GM23338 (cell line): ENCODE measurements around the gene STK24. TPM values are rescaled to one million over a fixed set of nuclear protein-coding genes. Genes with fewer than 3 reads are reported as not detected.

ENCODE experiments used
- ATAC-seq: fragments of 200-7000 bp; cut with Tn5 transposase; 3 replicates; pipeline ENCODE4 v1.9.1; 2020
- DNase-seq: peaks from one replicate; pipeline ENCODE4 v3.0.0-alpha.2; 2015; ENCODE audit warnings: low spot score
- H2AFZ ChIP-seq: fragments of 200-600 bp; sonication (generic); 2 replicates; pipeline ENCODE4 v1.8.0; 2016; ENCODE audit warnings: antibody characterized with exemption, mild to moderate bottlenecking, moderate library complexity
- H3F3A ChIP-seq: fragments of 200-600 bp; sonication (generic); replicated peaks from 2 replicates; pipeline ENCODE4 v1.8.0; 2017; ENCODE audit warnings: antibody characterized with exemption, mixed run types, low read depth
- H3K27ac ChIP-seq: fragments of 200-600 bp; sonication (generic); 2 replicates; pipeline ENCODE4 v1.6.1; 2016; ENCODE audit warnings: low read depth
- H3K27me3 ChIP-seq: fragments of 200-600 bp; sonication (generic); 2 replicates; pipeline ENCODE4 v1.8.0; 2016; ENCODE audit warnings: mild to moderate bottlenecking, mixed run types, moderate library complexity; ENCODE audit not compliant: insufficient read depth
- H3K36me3 ChIP-seq: fragments of 200-600 bp; sonication (generic); 2 replicates; pipeline ENCODE4 v1.8.0; 2016; ENCODE audit warnings: mild to moderate bottlenecking; ENCODE audit not compliant: insufficient read depth
- H3K4me1 ChIP-seq: fragments of 200-600 bp; sonication (generic); 2 replicates; pipeline ENCODE4 v1.8.0; 2016; ENCODE audit warnings: mild to moderate bottlenecking, moderate library complexity; ENCODE audit not compliant: insufficient read depth
- H3K4me2 ChIP-seq: fragments of 200-600 bp; sonication (generic); 2 replicates; pipeline ENCODE4 v1.7.1; 2017; ENCODE audit warnings: mixed run types
- H3K4me3 ChIP-seq: fragments of 200-600 bp; sonication (generic); 2 replicates; pipeline ENCODE4 v1.6.1; 2016; ENCODE audit warnings: mixed run types
- H3K79me2 ChIP-seq: fragments of 200-600 bp; sonication (generic); replicated peaks from 2 replicates; pipeline ENCODE4 v1.8.0; 2017; ENCODE audit warnings: mild to moderate bottlenecking; ENCODE audit not compliant: insufficient read depth
- H3K9me2 ChIP-seq: fragments of 200-600 bp; sonication (generic); 2 replicates; pipeline ENCODE4 v1.8.0; 2017; ENCODE audit not compliant: insufficient read depth
- H4K20me1 ChIP-seq: fragments of 200-600 bp; sonication (generic); replicated peaks from 2 replicates; pipeline ENCODE4 v1.8.0; 2017; ENCODE audit warnings: mild to moderate bottlenecking; ENCODE audit not compliant: insufficient read depth
- H3K27ac Mint-ChIP-seq: 2 replicates; pipeline ENCODE4 v1.8.0; 2020; ENCODE audit warnings: inconsistent platforms, mild to moderate bottlenecking, moderate library complexity, mixed read lengths
- H3K27me3 Mint-ChIP-seq: 3 replicates; pipeline ENCODE4 v1.8.0; 2022; ENCODE audit warnings: low read depth, mild to moderate bottlenecking, moderate library complexity, mixed read lengths, inconsistent platforms; ENCODE audit not compliant: insufficient read depth, poor library complexity
- H3K36me3 Mint-ChIP-seq: 3 replicates; pipeline ENCODE4 v1.8.0; 2021; ENCODE audit warnings: low read depth, mild to moderate bottlenecking, inconsistent platforms, moderate library complexity, mixed read lengths
- H3K4me1 Mint-ChIP-seq: 3 replicates; pipeline ENCODE4 v1.8.0; 2020; ENCODE audit warnings: mild to moderate bottlenecking, inconsistent platforms, mixed read lengths
- H3K4me3 Mint-ChIP-seq: 3 replicates; pipeline ENCODE4 v1.8.0; 2021; ENCODE audit warnings: moderate library complexity, mild to moderate bottlenecking, inconsistent platforms, mixed read lengths
- H3K9me3 Mint-ChIP-seq: 3 replicates; pipeline ENCODE4 v1.8.0; 2020; ENCODE audit warnings: moderate library complexity, mild to moderate bottlenecking, inconsistent platforms, mixed read lengths
- CREB1 ChIP-seq: fragments of 250-450 bp; sonication (Bioruptor Pico); IDR thresholded peaks from 2 replicates; pipeline ENCODE4 v1.5.0; 2020; ENCODE audit warnings: low read depth, mild to moderate bottlenecking, moderate library complexity
- EZH2 ChIP-seq: fragments of 200-600 bp; sonication (generic); IDR thresholded peaks from one replicate; pipeline ENCODE4 v1.8.0; 2017; ENCODE audit warnings: antibody characterized with exemption, mild to moderate bottlenecking, low read depth; ENCODE audit not compliant: unreplicated experiment
- EZH2phosphoT487 ChIP-seq: fragments of 200-600 bp; sonication (generic); IDR thresholded peaks from one replicate; pipeline ENCODE4 v1.8.1; 2018; ENCODE audit warnings: antibody characterized with exemption; ENCODE audit not compliant: unreplicated experiment
- JUNB ChIP-seq: IDR thresholded peaks from one replicate; pipeline ENCODE4 v1.6.1; 2016; ENCODE audit warnings: antibody characterized with exemption; ENCODE audit not compliant: unreplicated experiment
- NANOG ChIP-seq: IDR thresholded peaks from 2 replicates; pipeline ENCODE4 v1.6.1; 2016; ENCODE audit warnings: antibody characterized with exemption, borderline replicate concordance
- POLR2AphosphoS5 ChIP-seq: IDR thresholded peaks from 2 replicates; pipeline ENCODE4 v1.6.1; 2016; ENCODE audit warnings: antibody characterized with exemption, low read depth
- STAT1 ChIP-seq: IDR thresholded peaks from one replicate; pipeline ENCODE4 v1.6.1; 2016; ENCODE audit warnings: antibody characterized with exemption; ENCODE audit not compliant: unreplicated experiment
- ZNF114 ChIP-seq: fragments of 250-450 bp; sonication (Bioruptor Pico); IDR thresholded peaks from 2 replicates; pipeline ENCODE4 v1.5.0; 2020; ENCODE audit warnings: mild to moderate bottlenecking, moderate library complexity
- ZNF331 ChIP-seq: fragments of 250-450 bp; sonication (Bioruptor Pico); IDR thresholded peaks from 2 replicates; pipeline ENCODE4 v1.5.0; 2020; ENCODE audit warnings: low read depth, mild to moderate bottlenecking, moderate library complexity
- polyA plus RNA-seq: library from polyadenylated mRNA; unstranded; fragments of >200 nt; fragmentation: Nextera tagmentation; extraction: Ambion mirVana; gene quantifications from 2 replicates; pipeline ENCODE4 v1.2.1, GENCODE V29; 2016
- total RNA-seq: library from RNA; depleted of rRNA; stranded (reverse); fragments of >200 nt; shearing (Covaris generic); gene quantifications from 2 replicates; pipeline ENCODE4 v1.2.3, GENCODE V29; 2014
- TF ChIP-seq, protein P1 (sequence below), 2 experiments: fragments of 200-600 bp in 1 of 2; sonication (generic) in 1 of 2; conservative IDR thresholded peaks; 2 replicates each; pipeline versions ENCODE4 v1.5.1 to v1.6.1; 2016 to 2017; ENCODE audit warnings: antibody characterized with exemption in 2 of 2, low read depth in 2 of 2, mild to moderate bottlenecking in 2 of 2, moderate library complexity in 1 of 2
- TF ChIP-seq, protein P2 (sequence below): fragments of 250-450 bp; sonication (Bioruptor Pico); IDR thresholded peaks from 2 replicates; pipeline ENCODE4 v1.5.0; 2020; ENCODE audit warnings: mild to moderate bottlenecking, moderate library complexity

Gene STK24
- total and polyA plus RNA-seq, 2 experiments from 2014 or later, result 56.5 to 144 TPM

GRCh38 chr13:98480915-98481877 is 95.7 kb downstream of the STK24 start:
- 0 out of 2 replicates have a peak overlapping the region, but pooled peaks have one; percentile 34 for H3K27ac ChIP-seq
- H3K79me2 ChIP-seq, result peaks cover 94% of the 10 kb centered on the region

GRCh38 chr13:98479496-98480003 is 97.4 kb downstream of the STK24 start:
- H3K4me1 Mint-ChIP-seq, result peaks cover 86% of the 10 kb centered on the region
- no peak for ATAC-seq
- H3K36me3 Mint-ChIP-seq, result peaks cover 16% of the 10 kb centered on the region
- Histone ChIP-seq H3K36me3 (peaks cover 3% of the 10 kb centered on the region; the same call in 1 of the 2 replicates), H3K9me2 (no peaks in the 10 kb centered on the region), H4K20me1 (peaks cover 56% of the 10 kb centered on the region), H3K4me1 (peaks cover 73% of the 10 kb centered on the region), H2AFZ (no peak overlapping the region), H3K79me2 (peaks cover 85% of the 10 kb centered on the region), H3K4me3 (no peak overlapping the region), H3F3A (peaks cover 13% of the 10 kb centered on the region), H3K27me3 (no peaks in the 10 kb centered on the region), H3K27ac (no peak overlapping the region), H3K4me2 (no peak overlapping the region)
- H3K9me3 Mint-ChIP-seq, result no peaks in the 10 kb centered on the region
- no peak for DNase-seq
- H3K4me3 Mint-ChIP-seq, result no peak overlapping the region
- peak overlapping the region; percentile 61; the same call in 1 of the 2 replicates for H3K27ac Mint-ChIP-seq
- H3K27me3 Mint-ChIP-seq, result peaks cover 2% of the 10 kb centered on the region
- TF ChIP-seq JUNB (no peak), CREB1 (CRISPR knock-in tag) (no peak), EZH2 (no peak), NANOG (no peak), ZNF114 (CRISPR knock-in tag) (no peak), ZNF331 (CRISPR knock-in tag) (no peak), STAT1 (no peak), EZH2phosphoT487 (no peak), POLR2AphosphoS5 (no peak)
- TF ChIP-seq, protein P1, sequence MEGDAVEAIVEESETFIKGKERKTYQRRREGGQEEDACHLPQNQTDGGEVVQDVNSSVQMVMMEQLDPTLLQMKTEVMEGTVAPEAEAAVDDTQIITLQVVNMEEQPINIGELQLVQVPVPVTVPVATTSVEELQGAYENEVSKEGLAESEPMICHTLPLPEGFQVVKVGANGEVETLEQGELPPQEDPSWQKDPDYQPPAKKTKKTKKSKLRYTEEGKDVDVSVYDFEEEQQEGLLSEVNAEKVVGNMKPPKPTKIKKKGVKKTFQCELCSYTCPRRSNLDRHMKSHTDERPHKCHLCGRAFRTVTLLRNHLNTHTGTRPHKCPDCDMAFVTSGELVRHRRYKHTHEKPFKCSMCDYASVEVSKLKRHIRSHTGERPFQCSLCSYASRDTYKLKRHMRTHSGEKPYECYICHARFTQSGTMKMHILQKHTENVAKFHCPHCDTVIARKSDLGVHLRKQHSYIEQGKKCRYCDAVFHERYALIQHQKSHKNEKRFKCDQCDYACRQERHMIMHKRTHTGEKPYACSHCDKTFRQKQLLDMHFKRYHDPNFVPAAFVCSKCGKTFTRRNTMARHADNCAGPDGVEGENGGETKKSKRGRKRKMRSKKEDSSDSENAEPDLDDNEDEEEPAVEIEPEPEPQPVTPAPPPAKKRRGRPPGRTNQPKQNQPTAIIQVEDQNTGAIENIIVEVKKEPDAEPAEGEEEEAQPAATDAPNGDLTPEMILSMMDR (conservative IDR thresholded peaks at IDR 0.05; ENCODE audit: low read depth in 2 of 2), result no peak
- TF ChIP-seq, protein P2, sequence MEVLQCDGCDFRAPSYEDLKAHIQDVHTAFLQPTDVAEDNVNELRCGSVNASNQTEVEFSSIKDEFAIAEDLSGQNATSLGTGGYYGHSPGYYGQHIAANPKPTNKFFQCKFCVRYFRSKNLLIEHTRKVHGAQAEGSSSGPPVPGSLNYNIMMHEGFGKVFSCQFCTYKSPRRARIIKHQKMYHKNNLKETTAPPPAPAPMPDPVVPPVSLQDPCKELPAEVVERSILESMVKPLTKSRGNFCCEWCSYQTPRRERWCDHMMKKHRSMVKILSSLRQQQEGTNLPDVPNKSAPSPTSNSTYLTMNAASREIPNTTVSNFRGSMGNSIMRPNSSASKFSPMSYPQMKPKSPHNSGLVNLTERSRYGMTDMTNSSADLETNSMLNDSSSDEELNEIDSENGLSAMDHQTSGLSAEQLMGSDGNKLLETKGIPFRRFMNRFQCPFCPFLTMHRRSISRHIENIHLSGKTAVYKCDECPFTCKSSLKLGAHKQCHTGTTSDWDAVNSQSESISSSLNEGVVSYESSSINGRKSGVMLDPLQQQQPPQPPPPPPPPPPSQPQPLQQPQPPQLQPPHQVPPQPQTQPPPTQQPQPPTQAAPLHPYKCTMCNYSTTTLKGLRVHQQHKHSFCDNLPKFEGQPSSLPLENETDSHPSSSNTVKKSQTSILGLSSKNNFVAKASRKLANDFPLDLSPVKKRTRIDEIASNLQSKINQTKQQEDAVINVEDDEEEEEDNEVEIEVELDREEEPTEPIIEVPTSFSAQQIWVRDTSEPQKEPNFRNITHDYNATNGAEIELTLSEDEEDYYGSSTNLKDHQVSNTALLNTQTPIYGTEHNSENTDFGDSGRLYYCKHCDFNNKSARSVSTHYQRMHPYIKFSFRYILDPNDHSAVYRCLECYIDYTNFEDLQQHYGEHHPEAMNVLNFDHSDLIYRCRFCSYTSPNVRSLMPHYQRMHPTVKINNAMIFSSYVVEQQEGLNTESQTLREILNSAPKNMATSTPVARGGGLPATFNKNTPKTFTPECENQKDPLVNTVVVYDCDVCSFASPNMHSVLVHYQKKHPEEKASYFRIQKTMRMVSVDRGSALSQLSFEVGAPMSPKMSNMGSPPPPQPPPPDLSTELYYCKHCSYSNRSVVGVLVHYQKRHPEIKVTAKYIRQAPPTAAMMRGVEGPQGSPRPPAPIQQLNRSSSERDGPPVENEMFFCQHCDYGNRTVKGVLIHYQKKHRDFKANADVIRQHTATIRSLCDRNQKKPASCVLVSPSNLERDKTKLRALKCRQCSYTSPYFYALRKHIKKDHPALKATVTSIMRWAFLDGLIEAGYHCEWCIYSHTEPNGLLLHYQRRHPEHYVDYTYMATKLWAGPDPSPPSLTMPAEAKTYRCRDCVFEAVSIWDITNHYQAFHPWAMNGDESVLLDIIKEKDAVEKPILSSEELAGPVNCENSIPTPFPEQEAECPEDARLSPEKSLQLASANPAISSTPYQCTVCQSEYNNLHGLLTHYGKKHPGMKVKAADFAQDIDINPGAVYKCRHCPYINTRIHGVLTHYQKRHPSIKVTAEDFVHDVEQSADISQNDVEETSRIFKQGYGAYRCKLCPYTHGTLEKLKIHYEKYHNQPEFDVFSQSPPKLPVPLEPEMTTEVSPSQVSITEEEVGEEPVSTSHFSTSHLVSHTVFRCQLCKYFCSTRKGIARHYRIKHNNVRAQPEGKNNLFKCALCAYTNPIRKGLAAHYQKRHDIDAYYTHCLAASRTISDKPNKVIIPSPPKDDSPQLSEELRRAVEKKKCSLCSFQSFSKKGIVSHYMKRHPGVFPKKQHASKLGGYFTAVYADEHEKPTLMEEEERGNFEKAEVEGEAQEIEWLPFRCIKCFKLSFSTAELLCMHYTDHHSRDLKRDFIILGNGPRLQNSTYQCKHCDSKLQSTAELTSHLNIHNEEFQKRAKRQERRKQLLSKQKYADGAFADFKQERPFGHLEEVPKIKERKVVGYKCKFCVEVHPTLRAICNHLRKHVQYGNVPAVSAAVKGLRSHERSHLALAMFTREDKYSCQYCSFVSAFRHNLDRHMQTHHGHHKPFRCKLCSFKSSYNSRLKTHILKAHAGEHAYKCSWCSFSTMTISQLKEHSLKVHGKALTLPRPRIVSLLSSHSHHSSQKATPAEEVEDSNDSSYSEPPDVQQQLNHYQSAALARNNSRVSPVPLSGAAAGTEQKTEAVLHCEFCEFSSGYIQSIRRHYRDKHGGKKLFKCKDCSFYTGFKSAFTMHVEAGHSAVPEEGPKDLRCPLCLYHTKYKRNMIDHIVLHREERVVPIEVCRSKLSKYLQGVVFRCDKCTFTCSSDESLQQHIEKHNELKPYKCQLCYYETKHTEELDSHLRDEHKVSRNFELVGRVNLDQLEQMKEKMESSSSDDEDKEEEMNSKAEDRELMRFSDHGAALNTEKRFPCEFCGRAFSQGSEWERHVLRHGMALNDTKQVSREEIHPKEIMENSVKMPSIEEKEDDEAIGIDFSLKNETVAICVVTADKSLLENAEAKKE (CRISPR knock-in tag), result no peak

More at GRCh38 chr13:98480915-98481877, 95.7 kb downstream of the STK24 start:
- no peak overlapping the region for H3K4me3 Mint-ChIP-seq
- DNase-seq, result no peak
- peaks cover 65% of the 10 kb centered on the region for H4K20me1 ChIP-seq
- H3K27me3 Mint-ChIP-seq, result peaks cover 9% of the 10 kb centered on the region
- no peaks in the 10 kb centered on the region for H3K27me3 ChIP-seq
- no peaks in the 10 kb centered on the region for H3K9me3 Mint-ChIP-seq
- no peak overlapping the region for H3K4me3 ChIP-seq
- H3K4me1 Mint-ChIP-seq, result peaks cover 86% of the 10 kb centered on the region
- peaks cover 9% of the 10 kb centered on the region for H3K36me3 Mint-ChIP-seq
- H3K4me2 ChIP-seq, result no peak overlapping the region
- TF ChIP-seq NANOG (no peak), EZH2phosphoT487 (no peak), ZNF114 (CRISPR knock-in tag) (no peak)
- H2AFZ ChIP-seq, result no peak overlapping the region
- peaks cover 82% of the 10 kb centered on the region for H3K4me1 ChIP-seq
- ATAC-seq, result no peak
- peak overlapping the region; percentile 47 for H3K27ac Mint-ChIP-seq
- peaks cover 16% of the 10 kb centered on the region for H3F3A ChIP-seq
- no peaks in the 10 kb centered on the region for H3K9me2 ChIP-seq
- peaks cover 3% of the 10 kb centered on the region; the same call in 1 of the 2 replicates for H3K36me3 ChIP-seq
